BJ (cell line): ENCODE measurements around the gene ACTRT3. TPM values are rescaled to one million over a fixed set of nuclear protein-coding genes. Genes with fewer than 3 reads are reported as not detected.

Experiments
- CTCF ChIA-PET: fragments of 350-600 bp; formaldehyde crosslinking; extraction: SDS; loops from one replicate; lab custom pipeline; 2021; ENCODE audit warnings: antibody characterized with exemption, inconsistent platforms; lab: Yijun Ruan, JAX
- POLR2A ChIA-PET: fragments of 300-600 bp; sonication (Branson Sonifier 250); formaldehyde crosslinking; extraction: SDS; loops from one replicate; lab custom pipeline; 2021; ENCODE audit warnings: antibody characterized with exemption; lab: Charles Lee
- DNase-seq: peaks from one replicate; pipeline ENCODE4 v3.0.0-alpha.2; 2011; ENCODE audit warnings: low read depth
- H3K27me3 ChIP-seq: 2 replicates; pipeline ENCODE4 v1.6.0; 2011; ENCODE audit warnings: low read length; ENCODE audit not compliant: control insufficient read depth, insufficient read depth
- H3K36me3 ChIP-seq: 2 replicates; pipeline ENCODE4 v1.5.1; 2011; ENCODE audit warnings: low read length; ENCODE audit not compliant: control insufficient read depth, insufficient read depth
- H3K4me3 ChIP-seq: 2 replicates; pipeline ENCODE4 v1.5.1; 2011; ENCODE audit warnings: low read depth, mild to moderate bottlenecking, control low read depth, low read length
- polyA plus RNA-seq: library from polyadenylated mRNA; depleted of rRNA; stranded (reverse); fragments of >200 nt; gene quantifications from 2 replicates; pipeline ENCODE4 v1.2.3, GENCODE V29; 2011
- TF ChIP-seq, protein P1 (sequence below): IDR thresholded peaks from 2 replicates; pipeline ENCODE4 v1.5.1; 2011; ENCODE audit warnings: low read depth, mild to moderate bottlenecking, control low read depth, inconsistent platforms, low read length, moderate library complexity; ENCODE audit not compliant: insufficient read depth

The ACTRT3 gene
- polyA plus RNA-seq, 1 experiment = 2.3 TPM

GRCh38 chr3:169812332-169813235 is 43.2 kb upstream of the ACTRT3 start, which contains the start of the genes LRRC34 and LRRIQ4:
Gene LRRC34 (minus strand): TSS chr3:169812904. CDS start chr3:169812548, 356 bp downstream.
Gene LRRIQ4 (plus strand): TSS chr3:169812870. CDS start chr3:169821922, 9,052 bp downstream.
- peak within 1 kb of the TSS; percentile 48 for H3K4me3 ChIP-seq
- H3K36me3 ChIP-seq = no peaks in the 10 kb centered on the region
- CTCF ChIA-PET = interaction anchor here (1.1 to 1.3 kb wide), 2 partner anchors 15 to 663 kb away, joined by 3 to 4 read pairs; no protein-coding TSS in a partner anchor
- H3K27me3 ChIP-seq = no peaks in the 10 kb centered on the region
- TF ChIP-seq, protein P1, sequence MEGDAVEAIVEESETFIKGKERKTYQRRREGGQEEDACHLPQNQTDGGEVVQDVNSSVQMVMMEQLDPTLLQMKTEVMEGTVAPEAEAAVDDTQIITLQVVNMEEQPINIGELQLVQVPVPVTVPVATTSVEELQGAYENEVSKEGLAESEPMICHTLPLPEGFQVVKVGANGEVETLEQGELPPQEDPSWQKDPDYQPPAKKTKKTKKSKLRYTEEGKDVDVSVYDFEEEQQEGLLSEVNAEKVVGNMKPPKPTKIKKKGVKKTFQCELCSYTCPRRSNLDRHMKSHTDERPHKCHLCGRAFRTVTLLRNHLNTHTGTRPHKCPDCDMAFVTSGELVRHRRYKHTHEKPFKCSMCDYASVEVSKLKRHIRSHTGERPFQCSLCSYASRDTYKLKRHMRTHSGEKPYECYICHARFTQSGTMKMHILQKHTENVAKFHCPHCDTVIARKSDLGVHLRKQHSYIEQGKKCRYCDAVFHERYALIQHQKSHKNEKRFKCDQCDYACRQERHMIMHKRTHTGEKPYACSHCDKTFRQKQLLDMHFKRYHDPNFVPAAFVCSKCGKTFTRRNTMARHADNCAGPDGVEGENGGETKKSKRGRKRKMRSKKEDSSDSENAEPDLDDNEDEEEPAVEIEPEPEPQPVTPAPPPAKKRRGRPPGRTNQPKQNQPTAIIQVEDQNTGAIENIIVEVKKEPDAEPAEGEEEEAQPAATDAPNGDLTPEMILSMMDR = no peak
- POLR2A ChIA-PET = interaction anchor here (0.6 kb wide), 1 partner anchor 28 kb away, joined by 5 read pairs; no protein-coding TSS in a partner anchor
- DNase-seq = peak; percentile 20

GRCh38 chr3:169811631-169812331 is 42.4 kb upstream of the ACTRT3 start:
- Histone ChIP-seq H3K36me3 (no peaks in the 10 kb centered on the region), H3K4me3 (peak overlapping the region; percentile 48), H3K27me3 (no peaks in the 10 kb centered on the region)
- peak; percentile 9 for DNase-seq
- POLR2A ChIA-PET = no interaction called here
- TF ChIP-seq, protein P1 = no peak
- CTCF ChIA-PET = interaction anchor here (0.9 to 1.3 kb wide), 4 partner anchors 15 to 662 kb away, joined by 3 to 5 read pairs (median 4); no protein-coding TSS in a partner anchor

DNA sequence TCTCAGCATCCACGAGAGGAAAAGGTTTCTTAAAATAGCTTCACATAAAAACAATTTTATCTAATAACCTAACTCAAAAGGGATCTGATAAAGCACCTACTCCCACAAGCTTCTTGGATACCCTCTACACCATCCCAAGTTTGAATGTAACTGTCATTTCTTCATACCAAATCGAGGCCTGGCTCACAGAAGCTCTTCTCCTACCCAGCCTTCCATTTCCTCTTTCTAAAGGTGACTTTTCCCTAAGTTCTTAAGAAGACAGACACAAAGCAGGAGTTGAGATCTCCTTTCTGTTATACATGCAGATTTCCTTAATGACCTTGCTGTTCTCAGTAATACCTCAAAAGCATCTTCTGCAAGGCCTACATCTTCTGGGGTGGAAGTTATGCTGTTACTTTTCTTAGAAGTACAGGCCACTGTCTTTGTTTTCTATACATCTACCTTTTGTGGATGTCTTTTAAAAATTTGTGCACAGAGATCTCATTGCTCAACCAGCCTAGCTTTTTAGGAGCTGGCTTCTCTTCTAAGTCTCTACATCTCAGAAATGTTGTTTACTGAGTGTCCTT is 40.0 kb upstream of the ACTRT3 start:
- TF ChIP-seq, protein P1 = no peak
- Histone ChIP-seq H3K27me3 (no peaks in the 10 kb centered on the region), H3K4me3 (no peak overlapping the region), H3K36me3 (no peaks in the 10 kb centered on the region)
- ChIA-PET POLR2A (interaction anchor here (0.6 kb wide), 1 partner anchor 34 kb away, joined by 11 read pairs; no protein-coding TSS in a partner anchor), CTCF (interaction anchor here (1.2 kb wide), 1 partner anchor 46 kb away, joined by 3 read pairs; no protein-coding TSS in a partner anchor)
- DNase-seq = no peak

DNA sequence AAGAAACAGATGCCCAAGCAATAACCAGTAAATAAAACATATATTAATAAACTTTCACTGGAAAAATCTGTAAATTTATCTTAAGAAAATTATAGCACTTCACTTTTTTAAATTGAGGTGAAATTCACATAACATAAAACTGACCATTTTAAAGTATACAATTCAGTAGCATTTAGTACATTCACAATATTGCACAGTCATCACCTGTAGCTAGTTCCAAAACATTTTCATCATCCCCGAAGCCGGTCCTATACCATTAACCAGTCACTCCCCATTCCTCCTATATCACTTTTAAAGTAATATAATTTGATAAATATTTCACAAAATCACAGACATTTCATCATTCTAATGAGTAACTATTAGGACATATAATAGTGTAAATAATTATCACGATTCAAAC is 35.3 kb upstream of the ACTRT3 start:
- no peak for DNase-seq
- TF ChIP-seq, protein P1 = no peak
- Histone ChIP-seq H3K27me3 (no peaks in the 10 kb centered on the region), H3K4me3 (no peak overlapping the region), H3K36me3 (no peaks in the 10 kb centered on the region)
- ChIA-PET CTCF (no interaction called here), POLR2A (no interaction called here)
